Endothelial cell of umbilical vein (primary cell): ENCODE data around the gene KCNIP3. TPM values are rescaled to one million over a fixed set of nuclear protein-coding genes. Genes with fewer than 3 reads are reported as not detected.

ENCODE experiments used
- BruUV-seq: library from RNA; stranded (reverse); fragments of 400-500 nt; replicated peaks from 2 replicates; lab custom pipeline; 2021; lab: Mats Ljungman, UMichigan
- CTCF ChIA-PET: fragments of 300-600, 350-600 bp; sonication (Branson Sonifier 250); formaldehyde crosslinking; loops from one replicate; lab custom pipeline; 2021; ENCODE audit warnings: antibody characterized with exemption, inconsistent platforms; lab: Charles Lee
- POLR2A ChIA-PET: fragments of 300-600, 350-600 bp; sonication (Branson Sonifier 250); formaldehyde crosslinking; loops from one replicate; lab custom pipeline; 2021; ENCODE audit warnings: antibody characterized with exemption, inconsistent platforms; lab: Charles Lee
- DNase-seq: peaks from one replicate; pipeline ENCODE4 v3.0.0-alpha.2; 2011; ENCODE audit warnings: low read depth, low spot score
- FAIRE-seq: peaks from 2 replicates; lab custom pipeline; 2011; peaks lifted over from hg19 to GRCh38; lab: Jason Lieb, UNC
- H2AFZ ChIP-seq: 2 replicates; pipeline ENCODE4 v1.6.0; 2012; ENCODE audit warnings: low read depth, low read length, control low read depth, inconsistent platforms
- H3K27ac ChIP-seq: 2 replicates; pipeline ENCODE4 v1.5.1; 2011; ENCODE audit warnings: low read depth, mild to moderate bottlenecking, control low read depth, low read length, moderate library complexity; ENCODE audit not compliant: insufficient read depth
- H3K27me3 ChIP-seq, 2 experiments: 2 replicates each; pipeline versions ENCODE4 v1.6.0 to v1.6.1; 2011; ENCODE audit warnings: low read length in 2 of 2, mixed read lengths in 1 of 2; ENCODE audit not compliant: control insufficient read depth in 2 of 2, insufficient read depth in 2 of 2
- H3K36me3 ChIP-seq, 2 experiments: 2 replicates in 1 of 2; 3 replicates in 1 of 2; pipeline ENCODE4 v1.5.1; 2011; ENCODE audit warnings: low read length in 2 of 2, mild to moderate bottlenecking in 1 of 2, moderate library complexity in 1 of 2; ENCODE audit not compliant: control insufficient read depth in 2 of 2, insufficient read depth in 2 of 2; ENCODE audit errors: extremely low read depth in 1 of 2
- H3K4me1 ChIP-seq: 3 replicates; pipeline ENCODE4 v1.5.1; 2011; ENCODE audit warnings: mild to moderate bottlenecking, low read length; ENCODE audit not compliant: control insufficient read depth, insufficient read depth; ENCODE audit errors: extremely low read depth
- H3K4me2 ChIP-seq: 2 replicates; pipeline ENCODE4 v1.6.1; 2011; ENCODE audit warnings: low read length, control low read depth, mixed read lengths; ENCODE audit not compliant: insufficient read depth
- H3K4me3 ChIP-seq, 3 experiments: fragments of 200-600 bp in 1 of 3; sonication (generic), shearing (Covaris generic) in 1 of 3; replicated peaks in 1 of 3; 2 replicates each; pipeline ENCODE4 v1.5.1; 2011 to 2016; ENCODE audit warnings: control low read depth in 3 of 3, low read length in 3 of 3, mild to moderate bottlenecking in 2 of 3, inconsistent platforms in 1 of 3, low read depth in 1 of 3, moderate library complexity in 1 of 3; ENCODE audit not compliant: insufficient read depth in 1 of 3
- H3K79me2 ChIP-seq: 2 replicates; pipeline ENCODE4 v1.6.0; 2012; ENCODE audit warnings: low read length, inconsistent platforms; ENCODE audit not compliant: control insufficient read depth, insufficient read depth
- H3K9ac ChIP-seq: replicated peaks from 2 replicates; pipeline ENCODE3; 2011; ENCODE audit warnings: low read length, control low read depth; ENCODE audit not compliant: insufficient read depth; ENCODE audit errors: extremely low read depth
- H3K9me1 ChIP-seq: replicated peaks from 3 replicates; pipeline ENCODE4 v1.6.0; 2011; ENCODE audit warnings: mild to moderate bottlenecking, low read length; ENCODE audit not compliant: control insufficient read depth, insufficient read depth; ENCODE audit errors: extremely low read depth
- H3K9me3 ChIP-seq: replicated peaks from 2 replicates; pipeline ENCODE4 v1.5.1; 2012; ENCODE audit warnings: low read length, inconsistent platforms; ENCODE audit not compliant: control insufficient read depth, insufficient read depth
- H4K20me1 ChIP-seq: replicated peaks from 2 replicates; pipeline ENCODE3; 2011; ENCODE audit warnings: mild to moderate bottlenecking, low read length; ENCODE audit not compliant: control insufficient read depth, insufficient read depth; ENCODE audit errors: extremely low read depth
- EZH2 ChIP-seq: IDR thresholded peaks from 2 replicates; pipeline ENCODE4 v1.6.1; 2012; ENCODE audit warnings: borderline replicate concordance, low read depth, mild to moderate bottlenecking, moderate library complexity, low read length, inconsistent platforms; ENCODE audit not compliant: severe bottlenecking
- FOS ChIP-seq: IDR thresholded peaks from 2 replicates; pipeline ENCODE4 v1.6.1; 2011; ENCODE audit warnings: mild to moderate bottlenecking, low read length, moderate library complexity, borderline replicate concordance; ENCODE audit not compliant: insufficient read depth
- GATA2 ChIP-seq: IDR thresholded peaks from 2 replicates; pipeline ENCODE4 v1.7.0; 2011; ENCODE audit warnings: low read depth, mild to moderate bottlenecking, moderate library complexity, mixed read lengths, low read length; ENCODE audit not compliant: insufficient read length, insufficient read depth
- JUN ChIP-seq: IDR thresholded peaks from 2 replicates; pipeline ENCODE4 v1.6.1; 2011; ENCODE audit warnings: borderline replicate concordance, low read depth; ENCODE audit not compliant: insufficient read length, insufficient read depth
- MYC ChIP-seq: IDR thresholded peaks from one replicate; pipeline ENCODE4 v1.6.1; 2011; ENCODE audit warnings: mild to moderate bottlenecking, low read depth, low read length
- POLR2A ChIP-seq: IDR thresholded peaks from 2 replicates; pipeline ENCODE4 v1.6.1; 2012; ENCODE audit warnings: low read depth, mild to moderate bottlenecking, control low read depth, low read length
- POLR2AphosphoS5 ChIP-seq: IDR thresholded peaks from 2 replicates; pipeline ENCODE4 v1.6.1; 2012; ENCODE audit warnings: low read depth, mild to moderate bottlenecking, control low read depth, low read length, moderate library complexity; ENCODE audit not compliant: insufficient read depth
- dilution Hi-C: fragments of 300-500 bp; cut with MboI; formaldehyde crosslinking; loops from one replicate; pipeline ENCODE4 v1.15.0; 2019; ENCODE audit warnings: low sequenced_read_pairs; ENCODE audit not compliant: extremely low pct_ligation_motif_present
- intact Hi-C: fragments of 100-400 bp; cut with micrococcal nuclease; formaldehyde crosslinking; loops from one replicate; pipeline ENCODE4 v1.10.0; 2022
- polyA plus RNA-seq, 4 experiments: library from polyadenylated mRNA; depleted of rRNA in 3 of 4; stranded (reverse) in 3 of 4; unstranded in 1 of 4; fragments of >200 nt; gene quantifications; 2 replicates each; pipeline versions ENCODE4 v1.2.1 to v1.2.3, GENCODE V29; 2011 to 2012; ENCODE audit warnings: missing spikeins in 1 of 4
- total RNA-seq: library from RNA; stranded (reverse); gene quantifications from 2 replicates; pipeline ENCODE4 v1.2.3, GENCODE V29; 2021
- TF ChIP-seq, protein P1 (sequence below): IDR thresholded peaks from 2 replicates; pipeline ENCODE4 v1.6.1; 2011; ENCODE audit not compliant: insufficient read depth, insufficient read length
- TF ChIP-seq, protein P2 (sequence below), 2 donors: IDR thresholded peaks; 1 replicate in 1 of 2; 2 replicates in 1 of 2; pipeline ENCODE4 v1.5.1; 2011; ENCODE audit warnings: low read length in 2 of 2, mild to moderate bottlenecking in 2 of 2, moderate library complexity in 2 of 2, control low read depth in 1 of 2, inconsistent platforms in 1 of 2, low read depth in 1 of 2; ENCODE audit not compliant: insufficient read depth in 1 of 2; ENCODE audit errors: extremely low read depth in 1 of 2

KCNIP3 gene
- total and polyA plus RNA-seq, 2 donors (not counting 3 experiments of a cell fraction or from before 2014, with no cell fraction given): 0.12 to 0.62 TPM

DNA sequence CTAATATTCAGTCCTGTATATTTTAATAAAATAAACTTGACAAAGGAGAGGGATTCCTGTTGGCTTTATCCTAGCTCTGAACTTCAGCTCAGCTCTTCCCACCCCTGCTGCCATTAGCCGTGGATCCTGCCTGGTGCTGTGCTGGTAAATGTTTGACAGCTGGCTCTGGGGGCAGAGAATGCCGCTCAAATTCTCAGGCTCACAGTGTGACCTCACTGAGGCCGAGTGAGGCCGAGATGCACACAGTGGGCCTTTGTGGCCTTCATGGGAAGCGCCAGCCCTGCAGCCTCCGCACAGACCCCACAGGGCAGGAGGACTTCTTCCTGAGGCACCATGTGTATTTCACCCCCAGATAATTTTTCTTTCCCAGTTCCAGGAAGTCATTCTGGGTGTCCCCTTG is 88.9 kb downstream of the KCNIP3 start:
- Histone ChIP-seq H3K4me1 (no peaks in the 10 kb centered on the region), H3K9ac (no peak overlapping the region), H3K4me2 (no peak overlapping the region), H3K9me3 (no peaks in the 10 kb centered on the region), H3K27me3 (no peaks in the 10 kb centered on the region), H3K9me1 (no peaks in the 10 kb centered on the region), H3K4me3 (no peak overlapping the region), H4K20me1 (no peaks in the 10 kb centered on the region), H3K27ac (no peak overlapping the region), H3K36me3 (no peaks in the 10 kb centered on the region), H3K79me2 (no peaks in the 10 kb centered on the region), H2AFZ (no peak overlapping the region)
- no peak for TF ChIP-seq JUN
- TF ChIP-seq, protein P1, sequence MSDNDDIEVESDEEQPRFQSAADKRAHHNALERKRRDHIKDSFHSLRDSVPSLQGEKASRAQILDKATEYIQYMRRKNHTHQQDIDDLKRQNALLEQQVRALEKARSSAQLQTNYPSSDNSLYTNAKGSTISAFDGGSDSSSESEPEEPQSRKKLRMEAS: no peak
- no peak for TF ChIP-seq POLR2AphosphoS5
- no TSS peak for BruUV-seq
- dilution Hi-C loops: no loop called here
- ChIA-PET CTCF (interaction anchor here (1.5 kb wide), 1 partner anchor 41 kb away, joined by 7 read pairs; no protein-coding TSS in a partner anchor), POLR2A (no interaction called here)
- FAIRE-seq: no peak
- intact Hi-C loops: loop anchor here (5.0 kb wide), 1 partner anchor 39 kb away; no protein-coding TSS in a partner anchor
- no peak for DNase-seq

DNA sequence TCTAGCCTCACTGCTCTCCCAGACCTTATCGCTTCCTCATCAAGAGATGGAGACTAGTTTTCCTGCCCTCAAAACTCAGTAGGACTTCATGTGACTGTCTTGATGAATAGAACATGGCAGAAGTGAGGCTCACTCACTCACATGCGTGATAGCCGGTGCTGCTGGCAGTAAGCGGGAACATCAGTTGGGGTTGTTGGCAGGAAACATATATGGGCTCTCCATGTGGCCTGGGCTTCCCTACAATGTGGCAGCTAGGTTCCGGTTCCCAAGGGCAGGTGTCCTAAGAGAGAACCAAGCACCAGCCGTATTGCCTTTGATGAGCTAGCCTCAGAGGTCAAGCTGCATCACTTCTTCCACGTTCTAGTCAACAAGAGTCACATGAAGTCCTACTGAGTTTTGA is 90.2 kb downstream of the KCNIP3 start:
- FAIRE-seq (no peak), DNase-seq (no peak)
- Histone ChIP-seq H2AFZ (no peak overlapping the region), H3K27me3 (no peaks in the 10 kb centered on the region), H3K9me3 (no peaks in the 10 kb centered on the region), H3K4me3 (no peak overlapping the region), H3K27ac (no peak overlapping the region), H3K36me3 (no peaks in the 10 kb centered on the region), H3K79me2 (no peaks in the 10 kb centered on the region), H3K4me2 (no peak overlapping the region), H3K4me1 (no peaks in the 10 kb centered on the region), H4K20me1 (no peaks in the 10 kb centered on the region), H3K9me1 (no peaks in the 10 kb centered on the region), H3K9ac (no peak overlapping the region)
- dilution Hi-C loops (no loop called here), intact Hi-C loops (loop anchor here (5.0 kb wide), 1 partner anchor 40 kb away; no protein-coding TSS in a partner anchor)
- BruUV-seq: no TSS peak
- ChIA-PET CTCF (interaction anchor here (0.9 to 3.0 kb wide), 6 partner anchors 8 to 342 kb away, joined by 3 to 28 read pairs (median 4); no protein-coding TSS in a partner anchor), POLR2A (no interaction called here)
- no peak for TF ChIP-seq POLR2A
- TF ChIP-seq GATA2: no peak
- TF ChIP-seq, protein P1: no peak
- TF ChIP-seq JUN: no peak
- TF ChIP-seq EZH2: no peak
- TF ChIP-seq, protein P2, sequence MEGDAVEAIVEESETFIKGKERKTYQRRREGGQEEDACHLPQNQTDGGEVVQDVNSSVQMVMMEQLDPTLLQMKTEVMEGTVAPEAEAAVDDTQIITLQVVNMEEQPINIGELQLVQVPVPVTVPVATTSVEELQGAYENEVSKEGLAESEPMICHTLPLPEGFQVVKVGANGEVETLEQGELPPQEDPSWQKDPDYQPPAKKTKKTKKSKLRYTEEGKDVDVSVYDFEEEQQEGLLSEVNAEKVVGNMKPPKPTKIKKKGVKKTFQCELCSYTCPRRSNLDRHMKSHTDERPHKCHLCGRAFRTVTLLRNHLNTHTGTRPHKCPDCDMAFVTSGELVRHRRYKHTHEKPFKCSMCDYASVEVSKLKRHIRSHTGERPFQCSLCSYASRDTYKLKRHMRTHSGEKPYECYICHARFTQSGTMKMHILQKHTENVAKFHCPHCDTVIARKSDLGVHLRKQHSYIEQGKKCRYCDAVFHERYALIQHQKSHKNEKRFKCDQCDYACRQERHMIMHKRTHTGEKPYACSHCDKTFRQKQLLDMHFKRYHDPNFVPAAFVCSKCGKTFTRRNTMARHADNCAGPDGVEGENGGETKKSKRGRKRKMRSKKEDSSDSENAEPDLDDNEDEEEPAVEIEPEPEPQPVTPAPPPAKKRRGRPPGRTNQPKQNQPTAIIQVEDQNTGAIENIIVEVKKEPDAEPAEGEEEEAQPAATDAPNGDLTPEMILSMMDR (IDR thresholded peaks at IDR 0.05; ENCODE audit: extremely low read depth in 1 of 2, insufficient read depth in 1 of 2, low read depth in 1 of 2, low read length in 2 of 2): no peak
- no peak for TF ChIP-seq MYC
- TF ChIP-seq POLR2AphosphoS5: no peak
- no peak for TF ChIP-seq FOS
